Transverse colon (tissue), 4 donors: ENCODE data around the gene CXCR6. TPM values are rescaled to one million over a fixed set of nuclear protein-coding genes. Genes with fewer than 3 reads are reported as not detected.
A peak's percentile ranks its signal among the peaks of the same experiment; 100 is the strongest.

Source experiments
- DNase-seq: peaks from one replicate; pipeline ENCODE4 v3.0.0-alpha.2; 2019
- H3K27ac ChIP-seq, 4 donors: fragments of 200-600 bp; sonication (generic); 2 replicates each; pipeline ENCODE4 v1.5.1; 2016 to 2018; ENCODE audit warnings: inconsistent platforms in 4 of 4
- H3K27me3 ChIP-seq: fragments of 200-600 bp; sonication (generic); 2 replicates; pipeline ENCODE4 v1.5.1; 2017; ENCODE audit warnings: inconsistent platforms
- H3K36me3 ChIP-seq, 4 donors: fragments of 200-600 bp; sonication (generic); 2 replicates each; pipeline ENCODE4 v1.5.1; 2017 to 2019; ENCODE audit warnings: inconsistent platforms in 4 of 4
- H3K4me1 ChIP-seq, 4 donors: fragments of 200-600 bp; sonication (generic); 2 replicates each; pipeline ENCODE4 v1.5.1; 2017 to 2020; ENCODE audit warnings: inconsistent platforms in 4 of 4
- H3K4me3 ChIP-seq, 4 donors: fragments of 200-600 bp; sonication (generic); 1 replicate in 1 of 4; 2 replicates in 3 of 4; pipeline versions ENCODE4 v1.5.1 to v1.6.1; 2017 to 2019; ENCODE audit warnings: inconsistent platforms in 4 of 4
- H3K9me3 ChIP-seq, 2 donors: fragments of 200-600 bp; sonication (generic); 2 replicates each; pipeline ENCODE4 v1.5.1; 2017 to 2019; ENCODE audit warnings: inconsistent platforms in 2 of 2
- EP300 ChIP-seq: sonication (generic); formaldehyde crosslinking; IDR thresholded peaks from one replicate; pipeline ENCODE4 v1.6.1; 2017; ENCODE audit warnings: antibody characterized with exemption, low read depth
- POLR2A ChIP-seq: fragments of 450-650 bp; IDR thresholded peaks from one replicate; pipeline ENCODE4 v1.6.1; 2016; ENCODE audit warnings: antibody characterized with exemption, mild to moderate bottlenecking, moderate library complexity
- POLR2AphosphoS5 ChIP-seq, 3 donors: sonication (generic); formaldehyde crosslinking; IDR thresholded peaks; one replicate each; pipeline ENCODE4 v1.6.1; 2016; ENCODE audit warnings: antibody characterized with exemption in 3 of 3
- WGBS, 2 donors: methylation state at CpG; one replicate each; pipeline ENCODE4 v1.1.5; 2018; ENCODE audit warnings: low coverage in 1 of 2; 5-methylcytosine and 5-hydroxymethylcytosine counted together
- in situ Hi-C, 4 donors: fragments of 200-750 bp; cut with MboI; loops; one replicate each; pipeline versions ENCODE4 v1.15.0 to v1.15.1; 2017; ENCODE audit warnings: low sequenced_read_pairs in 3 of 4, low pct_ligation_motif_present in 1 of 4, low pct_unique_long_range_greater_than_20kb in 1 of 4
- intact Hi-C: fragments of 100-400 bp; cut with DNase I; formaldehyde crosslinking; loops from one replicate; pipeline ENCODE4 v1.15.1; 2023; ENCODE audit warnings: low total_unique reads
- total RNA-seq, 4 donors: library from RNA; depleted of rRNA; stranded (reverse); fragments of >200 nt; gene quantifications; one replicate each; pipeline ENCODE4 v1.1.0, GENCODE V29; 2016
- TF ChIP-seq, protein P1 (sequence below), 5 experiments: fragments of 200-600 bp in 3 of 5; fragments of 450-650 bp in 2 of 5; sonication (generic) in 3 of 5; IDR thresholded peaks; 1 replicate in 2 of 5; 2 replicates in 3 of 5; pipeline ENCODE4 v1.5.1; 2016 to 2017; ENCODE audit warnings: antibody characterized with exemption in 5 of 5, inconsistent platforms in 3 of 5, mild to moderate bottlenecking in 2 of 5, moderate library complexity in 1 of 5

Gene CXCR6
- 1 to 10 TPM in 3 of 4 donors, not detected in 1; 3.3 to 9.4 (median 6.7) TPM for total RNA-seq

GRCh38 chr3:45943207-45943846 lies at the start of gene CXCR6:
TSS of gene CXCR6 (plus strand) at chr3:45943464. CDS start at chr3:45946482, 3,018 bp downstream.
- Histone ChIP-seq H3K4me1 (peaks cover 0 to 12% (median 4%) of the 10 kb centered on the region in 4 donors), H3K36me3 (peaks cover 0 to 9% (median 0%) of the 10 kb centered on the region in 4 donors), H3K27me3 (no peaks in the 10 kb centered on the region), H3K9me3 (no peaks in the 10 kb centered on the region), H3K27ac (peak within 1 kb of the TSS in 2 of 4 donors; percentile 17 to 38), H3K4me3 (no peak within 1 kb of the TSS)
- intact Hi-C loops (no loop called here), in situ Hi-C loops (loop anchor here (5.0 to 25.0 kb wide), 6 partner anchors 134 to 444 kb away; partner anchors contain the start of genes CCR1 (in 2 of the 4), CCR2 (in 1 of the 4) and CCR5 (in 1 of the 4))
- TF ChIP-seq, protein P1, sequence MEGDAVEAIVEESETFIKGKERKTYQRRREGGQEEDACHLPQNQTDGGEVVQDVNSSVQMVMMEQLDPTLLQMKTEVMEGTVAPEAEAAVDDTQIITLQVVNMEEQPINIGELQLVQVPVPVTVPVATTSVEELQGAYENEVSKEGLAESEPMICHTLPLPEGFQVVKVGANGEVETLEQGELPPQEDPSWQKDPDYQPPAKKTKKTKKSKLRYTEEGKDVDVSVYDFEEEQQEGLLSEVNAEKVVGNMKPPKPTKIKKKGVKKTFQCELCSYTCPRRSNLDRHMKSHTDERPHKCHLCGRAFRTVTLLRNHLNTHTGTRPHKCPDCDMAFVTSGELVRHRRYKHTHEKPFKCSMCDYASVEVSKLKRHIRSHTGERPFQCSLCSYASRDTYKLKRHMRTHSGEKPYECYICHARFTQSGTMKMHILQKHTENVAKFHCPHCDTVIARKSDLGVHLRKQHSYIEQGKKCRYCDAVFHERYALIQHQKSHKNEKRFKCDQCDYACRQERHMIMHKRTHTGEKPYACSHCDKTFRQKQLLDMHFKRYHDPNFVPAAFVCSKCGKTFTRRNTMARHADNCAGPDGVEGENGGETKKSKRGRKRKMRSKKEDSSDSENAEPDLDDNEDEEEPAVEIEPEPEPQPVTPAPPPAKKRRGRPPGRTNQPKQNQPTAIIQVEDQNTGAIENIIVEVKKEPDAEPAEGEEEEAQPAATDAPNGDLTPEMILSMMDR (IDR thresholded peaks at IDR 0.05), result no peak
- TF ChIP-seq POLR2AphosphoS5 (IDR thresholded peaks at IDR 0.05), result peak in 2 of 3 donors; percentile 18 to 24
- peak; percentile 33 for TF ChIP-seq POLR2A
- TF ChIP-seq EP300, result no peak
- 93 to 100% methylated on average over 1 to 8 of the region's 8 CpGs for WGBS, 2 donors
- peak; percentile 19 for DNase-seq

DNA sequence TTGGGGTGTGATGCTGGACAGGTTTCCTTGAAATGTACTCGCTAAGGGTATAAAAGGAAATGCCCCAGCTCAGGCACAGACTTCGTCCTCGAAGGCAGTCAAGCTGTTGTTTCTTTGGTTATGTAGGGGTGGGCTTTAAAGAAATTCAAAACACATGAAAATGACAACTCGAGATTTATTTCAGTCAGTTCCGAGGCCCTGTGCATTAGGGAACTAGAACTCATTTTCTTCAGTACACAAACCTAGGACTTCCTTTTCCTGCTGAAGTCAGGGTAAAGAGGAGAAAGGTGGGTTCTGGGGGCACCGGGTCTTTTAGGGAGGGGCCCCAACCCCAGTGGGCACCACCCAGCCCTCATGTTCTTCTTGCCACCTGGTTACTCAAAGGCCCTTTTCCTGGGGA lies 49.2 kb upstream of the CXCR6 start:
- Histone ChIP-seq H3K27ac (no peak overlapping the region), H3K4me3 (no peak overlapping the region), H3K27me3 (no peaks in the 10 kb centered on the region), H3K9me3 (no peaks in the 10 kb centered on the region), H3K36me3 (no peaks in the 10 kb centered on the region), H3K4me1 (peaks cover 0 to 10% (median 0%) of the 10 kb centered on the region in 4 donors)
- no peak for DNase-seq
- in situ Hi-C loops, result no loop called here
- intact Hi-C loops, result no loop called here
- no peak for TF ChIP-seq POLR2A
- TF ChIP-seq POLR2AphosphoS5 (IDR thresholded peaks at IDR 0.05), result no peak
- TF ChIP-seq, protein P1 (IDR thresholded peaks at IDR 0.05), result no peak
- no peak for TF ChIP-seq EP300
- 67 to 68% methylated on average over 6 of the region's 6 CpGs for WGBS, 2 donors

DNA sequence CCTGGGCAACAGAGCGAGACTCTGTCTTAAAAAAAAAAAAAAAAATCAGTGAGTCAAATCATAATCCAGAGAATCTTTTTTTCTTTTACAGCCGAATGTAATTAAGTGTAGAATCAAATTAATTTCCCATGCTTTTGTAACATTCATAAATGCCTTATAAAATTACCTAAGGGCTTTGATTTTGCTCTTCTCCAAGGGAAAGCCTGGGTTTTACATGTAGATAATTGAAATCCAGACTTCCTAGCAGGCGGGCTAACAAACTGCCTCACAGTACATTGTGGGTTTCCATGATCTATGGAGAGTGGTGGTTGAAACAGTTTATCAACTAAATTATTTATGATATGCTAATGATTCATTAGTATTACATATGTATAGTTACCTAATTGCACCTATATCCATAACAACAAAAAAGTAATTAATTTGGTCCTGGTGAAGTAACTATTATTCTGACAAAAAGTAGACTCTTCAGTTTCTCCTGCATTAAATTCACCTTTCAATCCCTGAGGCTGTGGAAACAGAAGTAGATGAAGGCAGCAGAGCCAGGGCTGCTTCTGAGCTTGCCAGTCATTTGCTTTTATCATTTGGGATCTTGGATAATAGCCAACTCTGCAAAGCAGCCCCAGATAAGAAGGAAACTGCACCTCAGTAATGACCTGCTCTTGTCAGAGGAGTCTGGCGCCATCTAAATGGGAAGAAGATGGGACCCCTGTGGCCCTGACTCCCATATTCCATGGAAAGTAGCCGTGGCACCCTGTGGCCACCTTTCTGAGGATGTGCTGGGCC lies 47.4 kb upstream of the CXCR6 start:
- no peaks in the 10 kb centered on the region for H3K9me3 ChIP-seq
- 88 to 98% methylated on average over 3 to 5 of the region's 5 CpGs for WGBS, 2 donors
- no peak for DNase-seq
- H3K27ac ChIP-seq, result no peak overlapping the region
- intact Hi-C loops (no loop called here), in situ Hi-C loops (no loop called here)
- no peaks in the 10 kb centered on the region for H3K27me3 ChIP-seq
- H3K4me3 ChIP-seq, result no peak overlapping the region
- TF ChIP-seq POLR2A, result no peak
- no peak for TF ChIP-seq EP300
- no peak for TF ChIP-seq POLR2AphosphoS5 (IDR thresholded peaks at IDR 0.05)
- TF ChIP-seq, protein P1 (IDR thresholded peaks at IDR 0.05), result no peak
- H3K36me3 ChIP-seq, result no peaks in the 10 kb centered on the region
- peaks cover 0 to 7% (median 0%) of the 10 kb centered on the region in 4 donors for H3K4me1 ChIP-seq

DNA sequence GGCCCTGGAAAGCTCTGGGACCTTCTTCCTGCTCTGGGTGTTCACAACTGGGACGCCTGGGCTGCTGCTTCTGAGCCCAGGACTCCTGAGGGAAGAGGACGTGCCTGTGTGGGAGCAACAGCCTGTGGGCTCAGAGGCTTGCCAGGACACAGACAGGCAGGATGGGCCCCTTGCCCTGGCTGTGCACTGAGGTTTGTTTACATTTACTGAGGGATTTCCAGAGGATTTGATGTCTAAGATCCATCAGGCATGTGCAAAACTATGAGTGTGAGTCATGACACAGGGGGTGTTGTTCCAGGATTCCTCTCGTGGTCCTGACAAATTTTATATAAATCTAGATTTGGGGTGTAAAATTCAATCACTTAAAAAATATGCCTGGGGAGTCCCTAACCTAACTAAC lies 46.3 kb upstream of the CXCR6 start:
- in situ Hi-C loops, result no loop called here
- Histone ChIP-seq H3K27ac (peak overlapping the region in 1 of 4 donors; percentile 14), H3K4me3 (no peak overlapping the region), H3K9me3 (no peaks in the 10 kb centered on the region), H3K36me3 (no peaks in the 10 kb centered on the region), H3K4me1 (peaks cover 0 to 7% (median 0%) of the 10 kb centered on the region in 4 donors), H3K27me3 (no peaks in the 10 kb centered on the region)
- TF ChIP-seq EP300, result no peak
- TF ChIP-seq POLR2A, result no peak
- TF ChIP-seq, protein P1 (IDR thresholded peaks at IDR 0.05), result no peak
- no peak for TF ChIP-seq POLR2AphosphoS5 (IDR thresholded peaks at IDR 0.05)
- WGBS, 2 donors, result 38 to 60% methylated on average over 1 to 3 of the region's 3 CpGs
- intact Hi-C loops, result no loop called here
- no peak for DNase-seq
